T-helper 17 cell (primary cell): Measurements from ENCODE around the gene ZNF600. TPM values are rescaled to one million over a fixed set of nuclear protein-coding genes. Genes with fewer than 3 reads are reported as not detected.
"Not testable (repeated sequence)": the region's sequence is repeated elsewhere in the genome, so short reads cannot be mapped to it uniquely, and the experiment has no call there.

Experiments used
- ATAC-seq: fragments of 150-1000 bp; cut with Tn5 transposase; 2 replicates; pipeline ENCODE4 v1.10.0; 2021; ENCODE audit warnings: mild to moderate bottlenecking, moderate library complexity
- DNase-seq, 3 donors: peaks; one replicate each; pipeline versions ENCODE4 v3.0.0 to v3.0.0-alpha.2; 2020 to 2021
- H3K9me3 ChIP-seq: one replicate; pipeline ENCODE4 v1.7.0; 2013; ENCODE audit warnings: low read length, mild to moderate bottlenecking; ENCODE audit not compliant: control insufficient read depth, poor library complexity, severe bottlenecking
- H3K27ac Mint-ChIP-seq: one replicate; pipeline ENCODE4 v1.8.0; 2022; ENCODE audit warnings: mild to moderate bottlenecking, moderate library complexity, mixed read lengths
- H3K27me3 Mint-ChIP-seq: one replicate; pipeline ENCODE4 v1.8.0; 2022; ENCODE audit warnings: mixed read lengths
- H3K36me3 Mint-ChIP-seq: one replicate; pipeline ENCODE4 v1.8.0; 2022; ENCODE audit warnings: low read depth, mixed read lengths
- H3K4me1 Mint-ChIP-seq: one replicate; pipeline ENCODE4 v1.8.0; 2022; ENCODE audit warnings: mild to moderate bottlenecking, mixed read lengths
- H3K4me3 Mint-ChIP-seq: one replicate; pipeline ENCODE4 v1.8.0; 2022; ENCODE audit warnings: mild to moderate bottlenecking, moderate library complexity, mixed read lengths
- total RNA-seq, 4 donors: library from RNA in 2 of 4; stranded (reverse) in 2 of 4; gene quantifications; one replicate each; pipeline ENCODE4 v1.2.3 and lab custom pipeline; 2022 to 2026

Gene ZNF600
- 10 to 100 TPM in 1 of 2 donors, 1 to 10 TPM in 1; 5.7 to 17.9 TPM for total RNA-seq
- 25.5 to 35.0 reads per million in 2 donors for total RNA-seq (lab: John Stamatoyannopoulos, UW)

DNA sequence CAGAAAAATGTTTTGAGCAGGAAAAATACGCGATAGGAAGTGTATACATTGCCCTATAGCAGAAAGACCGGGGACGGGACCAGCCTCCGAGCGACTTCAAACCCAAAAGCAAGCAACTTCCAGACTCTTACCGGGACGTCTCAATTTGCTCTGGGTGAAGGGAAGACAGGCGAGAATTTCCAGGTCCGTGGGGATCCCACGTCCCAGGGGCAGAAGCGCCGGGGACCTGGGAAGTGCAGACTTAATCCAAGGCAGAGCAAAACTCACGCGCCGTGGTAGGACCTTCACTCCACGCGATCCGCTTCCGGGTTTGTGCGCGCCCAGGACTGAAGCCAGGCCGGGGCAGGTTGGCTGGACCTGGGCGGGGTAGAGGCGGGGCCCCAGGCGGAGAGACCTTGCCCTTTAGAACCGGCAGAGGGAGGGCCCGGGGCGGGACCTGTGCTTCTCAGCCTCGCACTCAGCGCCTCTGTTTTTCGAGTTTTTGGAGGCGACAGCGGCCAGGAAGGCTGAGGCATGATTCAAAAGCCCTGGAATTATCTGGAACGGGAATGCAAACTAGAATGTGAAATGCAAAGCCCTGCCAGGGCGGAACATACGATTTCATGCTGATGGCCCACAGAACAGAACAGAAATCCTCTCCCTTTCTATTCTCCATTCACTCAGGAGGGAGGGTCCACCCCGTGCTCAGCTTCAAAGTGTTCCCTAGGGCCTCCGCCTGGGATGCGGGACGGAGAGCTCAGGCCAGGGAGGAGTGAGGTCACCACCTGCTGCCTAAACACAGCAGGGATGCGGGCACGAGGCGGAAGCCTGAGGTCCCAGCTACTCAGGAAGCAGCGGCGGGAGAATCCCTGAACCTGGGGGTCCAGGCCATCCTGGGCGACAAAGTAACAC is at the start of gene ZNF600:
ZNF600 (minus strand) TSS at position 328 of the 891 bp plus-strand sequence. CDS start 7,903 bp downstream, outside the sequence.
- H3K27me3 Mint-ChIP-seq, H3K9me3 ChIP-seq, H3K36me3 Mint-ChIP-seq: not testable (repeated sequence)
- DNase-seq (peak; percentile 44 to 69 (median 59)), ATAC-seq (peak; percentile 97)
- peak within 1 kb of the TSS; percentile 85 for H3K4me3 Mint-ChIP-seq
- H3K27ac Mint-ChIP-seq = peak within 1 kb of the TSS; percentile 83
- peaks cover 15% of the 10 kb centered on the region for H3K4me1 Mint-ChIP-seq

DNA sequence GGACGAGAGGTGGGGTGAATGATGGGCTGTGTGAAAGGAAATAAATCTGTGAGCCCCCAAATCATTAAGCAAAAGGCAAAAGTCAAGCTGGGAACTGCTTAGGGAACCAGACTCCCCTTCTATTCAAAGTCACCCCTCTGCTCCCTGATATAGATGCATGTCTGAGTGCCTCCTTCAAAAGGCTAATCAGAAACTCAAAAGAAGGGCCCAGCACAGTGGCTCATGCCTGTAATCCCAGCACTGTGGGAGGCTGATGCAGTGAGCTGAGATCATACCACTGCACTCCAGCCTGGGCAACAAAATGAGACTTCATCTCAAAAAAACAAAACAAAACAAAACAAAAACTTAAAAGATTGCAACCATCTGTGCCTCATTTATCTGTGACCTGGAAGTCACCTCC is 47.7 kb upstream of the ZNF600 start:
- not testable (repeated sequence) for H3K4me1 Mint-ChIP-seq, H3K27ac Mint-ChIP-seq, H3K4me3 Mint-ChIP-seq, H3K36me3 Mint-ChIP-seq, ATAC-seq, H3K27me3 Mint-ChIP-seq, DNase-seq
- peaks cover 13% of the 10 kb centered on the region for H3K9me3 ChIP-seq

DNA sequence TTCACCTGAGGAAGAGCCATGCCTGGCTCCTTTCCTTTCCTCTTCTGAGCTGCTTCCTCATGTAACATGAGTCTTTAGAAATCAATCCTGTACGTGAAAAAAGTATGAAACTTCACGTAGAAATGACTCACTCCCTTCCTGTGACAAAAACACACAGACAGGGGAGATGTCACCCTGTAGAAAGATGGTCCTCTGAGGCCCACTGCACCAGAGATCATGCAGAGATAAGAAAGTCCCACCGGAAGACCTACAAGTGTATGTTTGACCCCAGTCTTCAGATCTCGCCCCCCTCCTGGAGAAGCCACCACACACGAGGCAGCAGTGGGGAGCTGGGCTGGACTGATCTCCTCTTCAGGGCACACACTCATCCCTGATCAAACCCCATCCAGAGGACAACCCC is 47.0 kb upstream of the ZNF600 start:
- not testable (repeated sequence) for DNase-seq, H3K9me3 ChIP-seq, H3K27me3 Mint-ChIP-seq, H3K4me1 Mint-ChIP-seq, H3K4me3 Mint-ChIP-seq, H3K27ac Mint-ChIP-seq, H3K36me3 Mint-ChIP-seq, ATAC-seq

- H3K4me3 Mint-ChIP-seq, H3K27ac Mint-ChIP-seq, ATAC-seq, H3K4me1 Mint-ChIP-seq, H3K9me3 ChIP-seq, H3K27me3 Mint-ChIP-seq, DNase-seq, H3K36me3 Mint-ChIP-seq: not testable (repeated sequence)
Observed at GRCh38 chr19:52829866-52830265, 43.3 kb upstream of the ZNF600 start.

GRCh38 chr19:52825765-52826164 is 39.2 kb upstream of the ZNF600 start:
- ATAC-seq (no peak), DNase-seq (no peak)
- H3K4me1 Mint-ChIP-seq = peaks cover 4% of the 10 kb centered on the region
- no peaks in the 10 kb centered on the region for H3K36me3 Mint-ChIP-seq
- no peak overlapping the region for H3K4me3 Mint-ChIP-seq
- H3K27ac Mint-ChIP-seq = no peak overlapping the region
- H3K27me3 Mint-ChIP-seq = no peaks in the 10 kb centered on the region
- no peaks in the 10 kb centered on the region for H3K9me3 ChIP-seq

DNA sequence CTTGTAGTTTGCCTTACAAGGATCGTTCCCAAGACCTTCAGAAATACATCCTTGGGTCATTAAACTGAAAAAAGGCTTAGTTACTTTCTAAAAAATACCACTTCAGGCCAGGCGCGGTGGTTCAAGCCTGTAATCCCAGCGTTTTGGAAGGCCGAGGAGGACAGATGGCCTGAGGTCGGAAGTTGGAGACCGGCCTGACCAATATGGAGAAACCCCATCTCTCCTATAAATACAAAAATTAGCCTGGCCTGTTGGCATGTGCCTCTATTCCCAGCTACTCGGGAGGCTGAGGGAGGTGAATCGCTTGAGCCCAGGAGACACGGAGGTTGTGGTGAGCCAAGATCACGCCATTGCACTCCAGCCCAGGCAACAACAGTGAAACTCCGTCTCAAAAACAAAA is 37.1 kb upstream of the ZNF600 start:
- ATAC-seq = no peak
- peaks cover 11% of the 10 kb centered on the region for H3K4me1 Mint-ChIP-seq
- H3K27ac Mint-ChIP-seq = no peak overlapping the region
- DNase-seq = no peak
- no peaks in the 10 kb centered on the region for H3K36me3 Mint-ChIP-seq
- H3K4me3 Mint-ChIP-seq = no peak overlapping the region
- no peaks in the 10 kb centered on the region for H3K27me3 Mint-ChIP-seq
- no peaks in the 10 kb centered on the region for H3K9me3 ChIP-seq

- DNase-seq (peak; percentile 14 to 40 (median 37)), ATAC-seq (peak; percentile 100)
- Mint-ChIP-seq H3K4me1 (peaks cover 12% of the 10 kb centered on the region), H3K27ac (peak within 1 kb of the TSS; percentile 81), H3K4me3 (peak within 1 kb of the TSS; percentile 94)
- not testable (repeated sequence) for H3K27me3 Mint-ChIP-seq, H3K9me3 ChIP-seq, H3K36me3 Mint-ChIP-seq
Observed at GRCh38 chr19:52821204-52821960, 34.8 kb upstream of the ZNF600 start, which contains the start of gene ZNF28. Gene ZNF28, minus strand, starts transcription at chr19:52821633. Its CDS starts 3,675 bp downstream, at chr19:52817958.

DNA sequence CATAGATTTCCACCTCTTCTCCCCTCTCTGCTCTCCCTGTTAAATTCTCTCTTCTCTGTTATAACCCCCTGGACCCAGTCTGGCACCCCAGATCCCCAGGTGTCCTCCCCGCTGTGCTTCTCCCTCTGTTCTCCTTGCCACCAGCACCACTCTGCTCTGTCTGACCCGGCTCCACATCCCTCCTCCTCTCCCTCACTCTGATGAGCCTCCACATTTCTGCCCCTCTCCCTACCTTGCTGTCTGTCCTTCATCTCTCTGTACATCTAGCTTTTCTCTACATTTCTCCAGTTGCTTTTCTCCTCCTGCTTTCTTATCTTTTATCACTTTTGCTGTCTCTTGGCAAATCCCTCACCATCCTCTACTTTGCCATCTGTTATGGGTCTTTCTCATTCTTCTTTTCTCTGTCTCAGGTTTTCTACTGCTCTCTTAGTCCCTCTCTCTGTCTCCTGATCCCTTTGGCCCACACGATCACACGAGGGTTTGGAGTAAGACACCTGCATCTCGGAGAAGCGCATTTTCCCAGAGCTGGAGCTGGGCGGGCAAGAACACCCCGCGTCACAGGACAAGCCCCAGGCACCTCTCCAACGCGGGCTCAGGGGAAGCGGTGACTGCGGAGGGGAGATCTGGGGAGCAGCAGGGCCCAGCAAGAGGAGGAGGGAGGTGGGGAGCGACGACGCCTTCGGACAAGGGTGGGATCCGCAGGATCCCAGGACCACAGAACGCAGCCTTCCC is 34.0 kb upstream of the ZNF600 start:
- Mint-ChIP-seq H3K4me3 (peak overlapping the region; percentile 94), H3K27ac (peak overlapping the region; percentile 81), H3K4me1 (peaks cover 12% of the 10 kb centered on the region)
- DNase-seq, H3K27me3 Mint-ChIP-seq, H3K9me3 ChIP-seq, H3K36me3 Mint-ChIP-seq: not testable (repeated sequence)
- ATAC-seq = peak; percentile 22

DNA sequence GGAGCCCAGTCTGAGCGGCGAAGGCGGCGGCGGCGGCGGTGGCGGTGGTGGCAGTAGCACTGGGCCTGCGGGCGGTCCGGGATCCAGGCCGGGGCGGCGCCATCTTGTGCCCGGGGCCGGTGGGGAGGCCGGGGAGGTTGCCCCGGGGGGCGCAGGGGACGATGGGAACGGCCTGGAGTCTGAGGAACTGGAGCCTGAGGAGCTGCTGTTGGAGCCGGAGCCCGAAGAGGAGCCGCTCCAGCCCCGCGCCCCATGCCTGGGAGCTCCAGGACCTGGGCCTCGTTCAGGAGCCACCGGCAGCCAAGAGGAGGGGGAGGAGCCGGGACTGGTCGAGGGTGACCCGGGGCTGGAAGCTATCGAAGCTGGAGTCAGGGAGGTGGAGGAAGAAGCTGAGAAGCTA is 23.2 kb upstream of the ZNF600 start:
- H3K36me3 Mint-ChIP-seq = peaks cover 8% of the 10 kb centered on the region
- H3K4me1 Mint-ChIP-seq = peaks cover 2% of the 10 kb centered on the region
- no peaks in the 10 kb centered on the region for H3K27me3 Mint-ChIP-seq
- no peak overlapping the region for H3K27ac Mint-ChIP-seq
- H3K4me3 Mint-ChIP-seq = no peak overlapping the region
- DNase-seq (no peak), ATAC-seq (no peak)
- peaks cover 6% of the 10 kb centered on the region for H3K9me3 ChIP-seq

DNA sequence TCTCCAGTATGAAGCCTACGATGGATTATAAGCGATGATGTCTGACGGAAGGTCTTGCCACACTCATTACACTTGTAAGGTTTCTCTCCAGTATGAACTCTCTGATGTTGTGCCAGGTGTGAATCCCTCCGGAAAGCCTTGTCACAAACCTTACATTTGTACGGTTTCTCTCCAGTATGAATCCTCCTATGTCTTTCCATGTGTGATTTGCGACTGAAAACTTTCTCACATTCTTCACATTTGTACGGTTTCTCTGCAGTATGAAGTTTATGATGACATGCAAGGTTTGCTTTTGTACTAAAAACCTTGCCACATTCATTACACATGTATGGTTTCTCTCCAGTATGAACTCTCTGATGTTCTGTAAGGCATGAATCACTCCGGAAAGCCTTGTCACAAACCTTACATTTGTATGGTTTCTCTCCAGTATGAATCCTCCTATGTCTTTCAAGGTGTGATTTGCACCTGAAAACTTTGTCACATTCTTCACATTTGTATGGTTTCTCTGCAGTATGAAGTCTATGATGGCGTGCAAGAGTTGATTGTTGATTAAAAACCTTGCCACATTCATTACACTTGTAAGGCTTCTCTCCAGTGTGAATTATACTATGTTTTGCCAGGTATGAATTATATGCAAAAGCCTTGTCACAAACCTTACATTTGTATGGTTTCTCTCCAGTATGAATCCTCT is 13.5 kb upstream of the ZNF600 start:
- not testable (repeated sequence) for H3K27ac Mint-ChIP-seq, H3K4me3 Mint-ChIP-seq, H3K4me1 Mint-ChIP-seq, H3K27me3 Mint-ChIP-seq, ATAC-seq, DNase-seq
- peaks cover 65% of the 10 kb centered on the region for H3K9me3 ChIP-seq
- H3K36me3 Mint-ChIP-seq = peaks cover 11% of the 10 kb centered on the region

DNA sequence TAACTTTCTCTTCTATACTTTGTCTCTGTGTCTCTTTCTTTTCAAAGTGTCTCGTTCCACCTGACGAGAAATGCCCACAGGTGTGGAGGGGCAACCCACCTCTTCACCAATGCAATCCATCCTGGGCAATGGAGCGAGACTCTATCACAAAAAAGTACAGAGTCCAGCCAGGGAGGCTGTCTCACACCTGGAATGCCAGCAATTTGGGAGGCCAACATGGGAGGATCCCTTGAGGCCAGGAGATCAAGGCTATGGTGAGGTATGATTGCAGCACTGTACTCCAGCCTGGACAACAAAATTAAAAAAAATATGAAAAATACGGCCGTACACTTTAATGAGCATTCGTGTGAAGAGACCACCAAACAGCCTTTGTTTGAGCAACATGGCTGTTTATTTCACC is 2.8 kb upstream of the ZNF600 start:
- H3K27ac Mint-ChIP-seq = no peak overlapping the region
- H3K9me3 ChIP-seq = peaks cover 4% of the 10 kb centered on the region
- DNase-seq (no peak), ATAC-seq (no peak)
- H3K27me3 Mint-ChIP-seq = no peaks in the 10 kb centered on the region
- peaks cover 15% of the 10 kb centered on the region for H3K4me1 Mint-ChIP-seq
- no peaks in the 10 kb centered on the region for H3K36me3 Mint-ChIP-seq
- H3K4me3 Mint-ChIP-seq = no peak overlapping the region

DNA sequence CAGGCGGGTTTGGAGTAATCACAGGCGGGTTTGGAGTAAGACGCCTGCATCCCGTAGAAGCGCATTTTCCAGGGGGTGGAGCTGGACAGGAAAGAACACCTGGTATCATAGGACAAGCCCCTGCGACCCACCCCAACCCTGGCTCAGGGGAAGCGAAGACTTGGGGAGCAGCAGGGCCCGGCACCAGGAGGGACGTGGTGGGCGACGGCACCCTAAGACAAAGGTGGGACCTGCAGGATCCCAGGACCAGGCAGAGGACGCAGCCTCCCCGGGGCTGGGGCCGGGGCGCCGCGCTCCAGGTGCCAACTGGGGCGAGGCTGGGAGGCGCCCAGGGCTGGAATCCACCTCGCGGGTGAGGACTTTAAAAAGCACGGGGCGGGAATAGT is 520 bp downstream of the ZNF600 start:
- H3K36me3 Mint-ChIP-seq = peaks cover 3% of the 10 kb centered on the region
- H3K4me1 Mint-ChIP-seq = peaks cover 15% of the 10 kb centered on the region
- H3K9me3 ChIP-seq = peaks cover 4% of the 10 kb centered on the region
- peak overlapping the region; percentile 85 for H3K4me3 Mint-ChIP-seq
- DNase-seq (no peak), ATAC-seq (no peak)
- H3K27ac Mint-ChIP-seq = peak overlapping the region; percentile 83
- H3K27me3 Mint-ChIP-seq = no peaks in the 10 kb centered on the region
